ENCODE measurements around the gene UBTFL1. TPM values are rescaled to one million over a fixed set of nuclear protein-coding genes. Genes with fewer than 3 reads are reported as not detected.
"Not testable (repeated sequence)": the region's sequence is repeated elsewhere in the genome, so short reads cannot be mapped to it uniquely, and the experiment has no call there.

UBTFL1 gene, protein sequence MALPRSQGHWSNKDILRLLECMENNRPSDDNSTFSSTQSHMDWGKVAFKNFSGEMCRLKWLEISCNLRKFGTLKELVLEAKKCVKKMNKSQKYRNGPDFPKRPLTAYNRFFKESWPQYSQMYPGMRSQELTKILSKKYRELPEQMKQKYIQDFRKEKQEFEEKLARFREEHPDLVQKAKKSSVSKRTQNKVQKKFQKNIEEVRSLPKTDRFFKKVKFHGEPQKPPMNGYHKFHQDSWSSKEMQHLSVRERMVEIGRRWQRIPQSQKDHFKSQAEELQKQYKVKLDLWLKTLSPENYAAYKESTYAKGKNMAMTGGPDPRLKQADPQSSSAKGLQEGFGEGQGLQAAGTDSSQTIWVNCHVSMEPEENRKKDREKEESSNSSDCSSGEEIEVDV
- total RNA-seq (not detected), total RNA-seq (0 to 0.06 (median 0) reads per million in 172 experiments)
- polyA plus RNA-seq (2013, experiment 1 of 2): not detected
- not detected for polyA plus RNA-seq (2013, experiment 2 of 2)

GRCh38 chr11:90085650-90086049, at the start of gene UBTFL1:
Gene UBTFL1, plus strand, starts transcription at chr11:90085950. Its CDS starts 0 bp downstream, at chr11:90085950.
- CTCF ChIA-PET; H3K27me3 Mint-ChIP-seq; H3K36me3 Mint-ChIP-seq (ENCODE audit: low read depth); H3K4me1 ChIP-seq (ENCODE audit: insufficient read depth, low read length); H3K4me1 Mint-ChIP-seq (ENCODE audit: low read depth); H3K27ac Mint-ChIP-seq; ATAC-seq (ENCODE audit: poor library complexity); H3K27ac ChIP-seq (ENCODE audit: low read depth in 1 of 2, low read length in 2 of 2); intact Hi-C loops (cut with DNase I, micrococcal nuclease); H3K4me3 ChIP-seq (ENCODE audit: low read length); H3K9me3 ChIP-seq (ENCODE audit: control insufficient read depth in 1 of 2, insufficient read depth in 1 of 2, low read length in 2 of 2); H3K9me3 Mint-ChIP-seq; POLR2A ChIA-PET; DNase-seq; H3K27me3 ChIP-seq (ENCODE audit: control insufficient read depth in 1 of 2, insufficient read depth in 2 of 2, low read length in 2 of 2); H3K36me3 ChIP-seq (ENCODE audit: insufficient read depth, low read length); H3K4me3 Mint-ChIP-seq: not testable (repeated sequence)

DNA sequence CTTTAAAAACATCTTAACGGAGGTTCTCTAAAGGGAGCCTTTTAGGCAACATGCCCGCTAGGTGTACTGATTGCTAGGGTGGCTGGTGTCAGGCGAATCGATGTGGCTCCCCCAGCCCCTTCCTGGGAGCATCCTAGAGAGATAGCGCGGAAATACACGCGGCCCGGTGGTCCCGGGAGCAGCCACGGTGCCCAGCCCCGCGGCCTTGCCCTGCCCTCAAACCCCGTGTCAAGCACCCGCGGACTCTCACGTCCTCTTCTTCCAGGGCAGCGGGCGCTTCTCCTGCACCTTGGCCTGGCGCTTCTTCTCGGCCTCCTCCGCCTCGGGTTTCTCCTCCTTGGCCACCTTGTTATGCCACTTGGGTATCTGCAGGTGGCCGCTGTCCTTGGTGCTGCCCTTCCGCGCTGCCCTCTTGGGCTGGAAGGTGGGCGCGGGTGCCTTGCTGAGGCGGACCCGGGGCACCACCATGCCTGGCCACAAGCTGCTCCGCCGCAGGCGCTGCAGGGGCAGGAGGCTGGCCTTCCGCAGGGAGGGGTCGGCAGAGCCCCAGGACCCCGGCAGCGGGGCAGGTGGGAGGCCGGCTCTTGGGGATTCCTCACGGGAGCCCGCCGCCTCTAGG, 34.0 kb upstream of the UBTFL1 start:
- H3K36me3 ChIP-seq (ENCODE audit: insufficient read depth, low read length); DNase-seq; intact Hi-C loops (cut with DNase I, micrococcal nuclease); H3K4me1 ChIP-seq (ENCODE audit: insufficient read depth, low read length); H3K4me3 ChIP-seq (ENCODE audit: low read length); H3K9me3 ChIP-seq (ENCODE audit: control insufficient read depth in 1 of 2, insufficient read depth in 1 of 2, low read length in 2 of 2); ATAC-seq (ENCODE audit: poor library complexity); CTCF ChIA-PET; H3K9me3 Mint-ChIP-seq; H3K36me3 Mint-ChIP-seq (ENCODE audit: low read depth); H3K4me1 Mint-ChIP-seq (ENCODE audit: low read depth); POLR2A ChIA-PET; H3K27ac Mint-ChIP-seq; H3K27me3 Mint-ChIP-seq; H3K27me3 ChIP-seq (ENCODE audit: control insufficient read depth in 1 of 2, insufficient read depth in 2 of 2, low read length in 2 of 2); H3K4me3 Mint-ChIP-seq; H3K27ac ChIP-seq (ENCODE audit: low read depth in 1 of 2, low read length in 2 of 2): not testable (repeated sequence)

DNA sequence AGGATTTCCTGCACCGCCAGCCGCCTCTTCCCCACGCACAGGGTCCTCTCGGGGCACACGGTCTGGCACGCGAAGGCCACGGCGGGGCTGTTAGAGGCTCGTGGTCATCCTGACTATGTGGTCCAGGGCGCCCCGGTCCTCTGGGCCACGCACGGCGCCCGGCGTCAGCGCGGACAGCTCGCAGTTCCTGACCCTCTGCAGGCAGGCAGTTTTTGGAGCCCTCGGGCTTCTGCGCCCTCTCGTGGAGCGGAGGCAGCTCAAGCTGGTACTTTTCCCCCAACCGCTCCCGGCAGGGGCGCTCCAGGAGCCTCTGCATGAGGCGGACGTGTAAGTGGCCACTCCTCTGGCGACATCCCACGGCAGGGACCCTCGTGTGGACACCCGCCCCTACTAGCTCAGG, 33.4 kb upstream of the UBTFL1 start:
- H3K27me3 Mint-ChIP-seq; H3K36me3 Mint-ChIP-seq (ENCODE audit: low read depth); H3K4me1 ChIP-seq (ENCODE audit: insufficient read depth, low read length); H3K4me3 ChIP-seq (ENCODE audit: low read length); intact Hi-C loops (cut with DNase I, micrococcal nuclease); H3K4me1 Mint-ChIP-seq (ENCODE audit: low read depth); ATAC-seq (ENCODE audit: poor library complexity); H3K27ac Mint-ChIP-seq; H3K9me3 Mint-ChIP-seq; H3K4me3 Mint-ChIP-seq; H3K9me3 ChIP-seq (ENCODE audit: control insufficient read depth in 1 of 2, insufficient read depth in 1 of 2, low read length in 2 of 2); CTCF ChIA-PET; H3K27ac ChIP-seq (ENCODE audit: low read depth in 1 of 2, low read length in 2 of 2); H3K36me3 ChIP-seq (ENCODE audit: insufficient read depth, low read length); POLR2A ChIA-PET; DNase-seq; H3K27me3 ChIP-seq (ENCODE audit: control insufficient read depth in 1 of 2, insufficient read depth in 2 of 2, low read length in 2 of 2): not testable (repeated sequence)

DNA sequence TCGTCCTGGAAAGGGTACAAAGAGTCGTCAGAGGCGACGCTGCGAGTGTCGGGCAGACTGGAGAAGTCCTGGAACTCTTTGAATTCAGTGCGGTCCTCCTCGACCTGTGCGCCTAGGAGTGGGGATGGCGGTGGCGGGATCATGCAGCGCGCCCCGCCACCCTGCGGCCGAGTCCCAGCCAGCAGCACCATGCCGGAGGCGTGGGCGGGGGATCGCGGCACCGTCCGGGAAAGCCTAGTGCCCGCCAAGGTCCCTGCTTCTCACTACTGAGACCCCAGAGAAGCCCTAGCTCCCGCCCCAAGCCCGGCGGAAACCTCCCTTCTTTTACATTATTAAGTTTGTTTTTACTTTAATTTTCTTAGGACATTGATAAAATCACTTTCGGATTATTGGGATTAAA, 32.2 kb upstream of the UBTFL1 start:
- H3K27ac Mint-ChIP-seq; POLR2A ChIA-PET; H3K27ac ChIP-seq (ENCODE audit: low read depth in 1 of 2, low read length in 2 of 2); H3K9me3 ChIP-seq (ENCODE audit: control insufficient read depth in 1 of 2, insufficient read depth in 1 of 2, low read length in 2 of 2); H3K9me3 Mint-ChIP-seq; DNase-seq; H3K36me3 Mint-ChIP-seq (ENCODE audit: low read depth); H3K4me3 Mint-ChIP-seq; H3K36me3 ChIP-seq (ENCODE audit: insufficient read depth, low read length); ATAC-seq (ENCODE audit: poor library complexity); H3K4me1 Mint-ChIP-seq (ENCODE audit: low read depth); H3K27me3 Mint-ChIP-seq; H3K27me3 ChIP-seq (ENCODE audit: control insufficient read depth in 1 of 2, insufficient read depth in 2 of 2, low read length in 2 of 2); H3K4me3 ChIP-seq (ENCODE audit: low read length); CTCF ChIA-PET; H3K4me1 ChIP-seq (ENCODE audit: insufficient read depth, low read length); intact Hi-C loops (cut with DNase I, micrococcal nuclease): not testable (repeated sequence)

DNA sequence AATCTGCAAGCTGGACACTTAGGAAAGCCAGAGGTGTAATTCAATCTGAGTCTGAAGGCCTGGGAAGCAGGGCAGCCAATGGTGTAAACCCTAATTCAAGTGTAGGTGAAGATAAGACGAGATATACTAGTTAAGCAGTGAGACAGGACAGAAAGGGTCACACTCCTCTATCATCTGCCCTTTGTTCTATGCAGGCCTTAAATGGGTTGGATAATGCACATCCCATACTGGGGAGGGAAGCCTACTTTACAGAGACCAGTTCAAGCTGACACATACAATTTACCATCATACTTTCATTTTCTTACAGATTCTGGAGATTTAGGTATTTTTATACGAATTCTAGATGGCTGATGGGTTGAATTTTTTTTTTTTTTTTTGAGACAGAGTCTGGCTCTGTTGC, 3.0 kb downstream of the UBTFL1 start:
- H3K4me3 ChIP-seq (ENCODE audit: low read length); intact Hi-C loops (cut with DNase I, micrococcal nuclease); DNase-seq; H3K27ac ChIP-seq (ENCODE audit: low read depth in 1 of 2, low read length in 2 of 2); H3K9me3 ChIP-seq (ENCODE audit: control insufficient read depth in 1 of 2, insufficient read depth in 1 of 2, low read length in 2 of 2); H3K27me3 ChIP-seq (ENCODE audit: control insufficient read depth in 1 of 2, insufficient read depth in 2 of 2, low read length in 2 of 2); H3K36me3 ChIP-seq (ENCODE audit: insufficient read depth, low read length); H3K4me3 Mint-ChIP-seq; H3K27ac Mint-ChIP-seq; CTCF ChIA-PET; POLR2A ChIA-PET; H3K27me3 Mint-ChIP-seq; H3K4me1 Mint-ChIP-seq (ENCODE audit: low read depth); H3K4me1 ChIP-seq (ENCODE audit: insufficient read depth, low read length); ATAC-seq (ENCODE audit: poor library complexity); H3K36me3 Mint-ChIP-seq (ENCODE audit: low read depth); H3K9me3 Mint-ChIP-seq: not testable (repeated sequence)

DNA sequence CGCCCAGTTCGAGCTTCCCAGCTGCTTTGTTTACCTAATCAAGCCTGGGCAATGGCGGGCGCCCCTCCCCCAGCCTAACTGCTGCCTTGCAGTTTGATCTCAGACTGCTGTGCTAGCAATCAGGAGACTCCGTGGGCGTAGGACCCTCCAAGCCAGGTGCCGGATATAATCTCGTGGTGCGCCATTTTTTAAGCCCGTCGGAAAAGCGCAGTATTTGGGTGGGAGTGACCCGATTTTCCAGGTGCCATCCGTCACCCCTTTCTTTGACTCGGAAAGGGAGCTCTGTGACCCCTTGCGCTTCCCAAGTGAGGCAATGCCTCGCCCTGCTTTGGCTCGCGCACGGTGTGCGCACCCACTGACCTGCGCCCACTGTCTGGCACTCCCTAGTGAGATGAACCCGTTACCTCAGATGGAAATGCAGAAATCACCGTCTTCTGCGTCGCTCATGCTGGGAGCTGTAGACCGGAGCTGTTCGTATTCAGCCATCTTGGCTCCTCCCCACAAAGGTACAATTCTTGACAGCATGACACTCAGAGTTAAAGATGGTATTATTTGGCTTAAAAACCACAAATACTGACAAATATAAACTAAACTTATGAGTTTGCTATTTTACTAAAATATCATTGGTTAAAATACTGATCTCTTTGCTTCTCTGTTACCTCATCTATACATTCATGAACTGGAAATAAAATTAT, 9.6 kb downstream of the UBTFL1 start:
- H3K36me3 Mint-ChIP-seq (ENCODE audit: low read depth); CTCF ChIA-PET; H3K4me3 ChIP-seq (ENCODE audit: low read length); H3K27ac ChIP-seq (ENCODE audit: low read depth in 1 of 2, low read length in 2 of 2); H3K9me3 Mint-ChIP-seq; H3K27ac Mint-ChIP-seq; H3K4me1 Mint-ChIP-seq (ENCODE audit: low read depth); DNase-seq; intact Hi-C loops (cut with DNase I, micrococcal nuclease); H3K36me3 ChIP-seq (ENCODE audit: insufficient read depth, low read length); H3K27me3 ChIP-seq (ENCODE audit: control insufficient read depth in 1 of 2, insufficient read depth in 2 of 2, low read length in 2 of 2); H3K27me3 Mint-ChIP-seq; H3K9me3 ChIP-seq (ENCODE audit: control insufficient read depth in 1 of 2, insufficient read depth in 1 of 2, low read length in 2 of 2); H3K4me3 Mint-ChIP-seq; ATAC-seq (ENCODE audit: poor library complexity); POLR2A ChIA-PET; H3K4me1 ChIP-seq (ENCODE audit: insufficient read depth, low read length): not testable (repeated sequence)

GRCh38 chr11:90098261-90098660, 12.5 kb downstream of the UBTFL1 start:
- not testable (repeated sequence) for H3K9me3 Mint-ChIP-seq

More at GRCh38 chr11:90098261-90098660, 12.5 kb downstream of the UBTFL1 start:
- POLR2A ChIA-PET; DNase-seq; ATAC-seq (ENCODE audit: poor library complexity); H3K27ac Mint-ChIP-seq; H3K4me1 ChIP-seq (ENCODE audit: insufficient read depth, low read length); H3K36me3 ChIP-seq (ENCODE audit: insufficient read depth, low read length); H3K27me3 Mint-ChIP-seq; H3K27ac ChIP-seq (ENCODE audit: low read depth in 1 of 2, low read length in 2 of 2); H3K4me1 Mint-ChIP-seq (ENCODE audit: low read depth); H3K9me3 ChIP-seq (ENCODE audit: control insufficient read depth in 1 of 2, insufficient read depth in 1 of 2, low read length in 2 of 2); H3K4me3 Mint-ChIP-seq; H3K4me3 ChIP-seq (ENCODE audit: low read length); intact Hi-C loops (cut with DNase I, micrococcal nuclease); H3K36me3 Mint-ChIP-seq (ENCODE audit: low read depth); CTCF ChIA-PET; H3K27me3 ChIP-seq (ENCODE audit: control insufficient read depth in 1 of 2, insufficient read depth in 2 of 2, low read length in 2 of 2): not testable (repeated sequence)
